ENCODE measurements around the gene IDH3A. TPM values are rescaled to one million over a fixed set of nuclear protein-coding genes. Genes with fewer than 3 reads are reported as not detected.
A peak's percentile ranks its signal among the peaks of the same experiment; 100 is the strongest.

Gene IDH3A
- total RNA-seq, 1 experiment from 2014 or later: 116 TPM

DNA sequence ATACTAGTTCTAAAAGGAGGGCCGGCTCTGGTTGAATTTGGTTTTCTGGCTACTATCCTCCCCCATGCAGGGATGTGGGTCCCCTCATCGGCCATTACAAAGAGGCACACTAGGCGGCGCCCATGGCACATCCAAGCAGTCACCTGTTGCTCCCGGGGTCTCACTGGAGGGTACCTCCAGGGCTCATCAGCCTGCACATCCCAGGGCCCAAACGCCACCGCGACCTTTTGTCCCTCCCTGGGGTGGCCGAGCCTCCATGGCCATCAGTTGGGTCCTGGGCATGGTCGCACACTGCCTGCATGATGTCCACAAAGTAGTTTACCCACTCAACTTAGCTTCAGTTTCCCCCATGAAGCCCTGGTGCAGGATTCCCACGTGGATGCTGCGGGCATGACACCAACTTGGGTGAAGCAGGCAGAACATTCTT lies 28.3 kb downstream of the IDH3A start:
- no peaks in the 10 kb centered on the region for H3K36me3 ChIP-seq (ENCODE audit: control insufficient read depth, insufficient read depth, low read length)
- no peaks in the 10 kb centered on the region for H3K27me3 ChIP-seq (ENCODE audit: control insufficient read depth, insufficient read depth, low read length)
- no peaks in the 10 kb centered on the region for H3K9me3 ChIP-seq (ENCODE audit: control insufficient read depth, insufficient read depth, low read depth, low read length)
- TF ChIP-seq, protein P1, sequence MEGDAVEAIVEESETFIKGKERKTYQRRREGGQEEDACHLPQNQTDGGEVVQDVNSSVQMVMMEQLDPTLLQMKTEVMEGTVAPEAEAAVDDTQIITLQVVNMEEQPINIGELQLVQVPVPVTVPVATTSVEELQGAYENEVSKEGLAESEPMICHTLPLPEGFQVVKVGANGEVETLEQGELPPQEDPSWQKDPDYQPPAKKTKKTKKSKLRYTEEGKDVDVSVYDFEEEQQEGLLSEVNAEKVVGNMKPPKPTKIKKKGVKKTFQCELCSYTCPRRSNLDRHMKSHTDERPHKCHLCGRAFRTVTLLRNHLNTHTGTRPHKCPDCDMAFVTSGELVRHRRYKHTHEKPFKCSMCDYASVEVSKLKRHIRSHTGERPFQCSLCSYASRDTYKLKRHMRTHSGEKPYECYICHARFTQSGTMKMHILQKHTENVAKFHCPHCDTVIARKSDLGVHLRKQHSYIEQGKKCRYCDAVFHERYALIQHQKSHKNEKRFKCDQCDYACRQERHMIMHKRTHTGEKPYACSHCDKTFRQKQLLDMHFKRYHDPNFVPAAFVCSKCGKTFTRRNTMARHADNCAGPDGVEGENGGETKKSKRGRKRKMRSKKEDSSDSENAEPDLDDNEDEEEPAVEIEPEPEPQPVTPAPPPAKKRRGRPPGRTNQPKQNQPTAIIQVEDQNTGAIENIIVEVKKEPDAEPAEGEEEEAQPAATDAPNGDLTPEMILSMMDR (IDR thresholded peaks at IDR 0.05): peak; percentile 92
- TF ChIP-seq TCF7L2 (IDR thresholded peaks at IDR 0.05; ENCODE audit: low read depth, low read length) (no peak), SIN3A (IDR thresholded peaks at IDR 0.05; ENCODE audit: borderline replicate concordance, insufficient read depth, low read depth, low read length) (no peak), POLR2AphosphoS5 (IDR thresholded peaks at IDR 0.05; ENCODE audit: low read depth, low read length) (no peak)
- TF ChIP-seq, protein P2, sequence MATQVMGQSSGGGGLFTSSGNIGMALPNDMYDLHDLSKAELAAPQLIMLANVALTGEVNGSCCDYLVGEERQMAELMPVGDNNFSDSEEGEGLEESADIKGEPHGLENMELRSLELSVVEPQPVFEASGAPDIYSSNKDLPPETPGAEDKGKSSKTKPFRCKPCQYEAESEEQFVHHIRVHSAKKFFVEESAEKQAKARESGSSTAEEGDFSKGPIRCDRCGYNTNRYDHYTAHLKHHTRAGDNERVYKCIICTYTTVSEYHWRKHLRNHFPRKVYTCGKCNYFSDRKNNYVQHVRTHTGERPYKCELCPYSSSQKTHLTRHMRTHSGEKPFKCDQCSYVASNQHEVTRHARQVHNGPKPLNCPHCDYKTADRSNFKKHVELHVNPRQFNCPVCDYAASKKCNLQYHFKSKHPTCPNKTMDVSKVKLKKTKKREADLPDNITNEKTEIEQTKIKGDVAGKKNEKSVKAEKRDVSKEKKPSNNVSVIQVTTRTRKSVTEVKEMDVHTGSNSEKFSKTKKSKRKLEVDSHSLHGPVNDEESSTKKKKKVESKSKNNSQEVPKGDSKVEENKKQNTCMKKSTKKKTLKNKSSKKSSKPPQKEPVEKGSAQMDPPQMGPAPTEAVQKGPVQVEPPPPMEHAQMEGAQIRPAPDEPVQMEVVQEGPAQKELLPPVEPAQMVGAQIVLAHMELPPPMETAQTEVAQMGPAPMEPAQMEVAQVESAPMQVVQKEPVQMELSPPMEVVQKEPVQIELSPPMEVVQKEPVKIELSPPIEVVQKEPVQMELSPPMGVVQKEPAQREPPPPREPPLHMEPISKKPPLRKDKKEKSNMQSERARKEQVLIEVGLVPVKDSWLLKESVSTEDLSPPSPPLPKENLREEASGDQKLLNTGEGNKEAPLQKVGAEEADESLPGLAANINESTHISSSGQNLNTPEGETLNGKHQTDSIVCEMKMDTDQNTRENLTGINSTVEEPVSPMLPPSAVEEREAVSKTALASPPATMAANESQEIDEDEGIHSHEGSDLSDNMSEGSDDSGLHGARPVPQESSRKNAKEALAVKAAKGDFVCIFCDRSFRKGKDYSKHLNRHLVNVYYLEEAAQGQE (IDR thresholded peaks at IDR 0.05; ENCODE audit: insufficient read depth in 1 of 2, low read depth in 2 of 2, low read length in 1 of 2): no peak
- peak; percentile 25 for DNase-seq (ENCODE audit: low read depth, low spot score)
- CTCF ChIA-PET: interaction anchor here (0.7 to 2.3 kb wide), 5 partner anchors 18 to 274 kb away, joined by 3 to 8 read pairs (median 3); no protein-coding TSS in a partner anchor
- intact Hi-C loops (cut with micrococcal nuclease; ENCODE audit: unreplicated experiment) (loop anchor here (1.0 kb wide), 1 partner anchor 64 kb away; no protein-coding TSS in a partner anchor), in situ Hi-C loops (cut with HindIII; ENCODE audit: low pct_unique_long_range_greater_than_20kb, low sequenced_read_pairs) (no loop called here)
- POLR2A ChIA-PET: no interaction called here
- H3K27ac ChIP-seq (ENCODE audit: low read length): no peak overlapping the region
- no peaks in the 10 kb centered on the region for H3K4me1 ChIP-seq (ENCODE audit: control insufficient read depth, insufficient read depth, low read length)
- ATAC-seq: peak; percentile 79
- no peak overlapping the region for H3K4me3 ChIP-seq (ENCODE audit: low read depth in 2 of 2, low read length in 2 of 2)
- no TSS peak for BruUV-seq (replicated peaks)

DNA sequence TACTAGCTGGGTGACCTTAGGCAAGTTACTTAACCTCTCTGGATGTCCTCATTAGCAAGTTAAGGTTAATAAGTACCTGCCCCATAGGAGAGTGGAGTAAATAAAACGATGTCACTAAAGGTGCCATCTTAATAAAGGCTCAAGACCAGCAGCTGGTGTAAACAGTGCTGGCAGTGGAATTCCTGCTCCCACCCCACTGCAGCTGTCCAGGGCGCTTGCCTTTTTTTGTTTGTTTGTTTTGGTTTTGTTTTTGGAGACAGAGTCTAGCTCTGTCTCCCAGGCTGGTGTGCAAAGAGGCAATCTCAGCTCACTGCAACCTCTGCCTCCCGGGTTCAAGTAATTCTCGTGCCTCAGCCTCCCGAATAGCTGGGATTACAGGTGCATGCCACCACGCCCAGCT lies 28.9 kb downstream of the IDH3A start:
- intact Hi-C loops (cut with micrococcal nuclease; ENCODE audit: unreplicated experiment) (no loop called here), in situ Hi-C loops (cut with HindIII; ENCODE audit: low pct_unique_long_range_greater_than_20kb, low sequenced_read_pairs) (no loop called here)
- Histone ChIP-seq H3K4me1 (ENCODE audit: control insufficient read depth, insufficient read depth, low read length) (no peaks in the 10 kb centered on the region), H3K27ac (ENCODE audit: low read length) (no peak overlapping the region), H3K9me3 (ENCODE audit: control insufficient read depth, insufficient read depth, low read depth, low read length) (no peaks in the 10 kb centered on the region), H3K36me3 (ENCODE audit: control insufficient read depth, insufficient read depth, low read length) (no peaks in the 10 kb centered on the region), H3K4me3 (ENCODE audit: low read depth in 2 of 2, low read length in 2 of 2) (no peak overlapping the region), H3K27me3 (ENCODE audit: control insufficient read depth, insufficient read depth, low read length) (no peaks in the 10 kb centered on the region)
- POLR2A ChIA-PET: no interaction called here
- TF ChIP-seq, protein P2 (IDR thresholded peaks at IDR 0.05; ENCODE audit: insufficient read depth in 1 of 2, low read depth in 2 of 2, low read length in 1 of 2): no peak
- TF ChIP-seq POLR2AphosphoS5 (IDR thresholded peaks at IDR 0.05; ENCODE audit: low read depth, low read length) (no peak), TCF7L2 (IDR thresholded peaks at IDR 0.05; ENCODE audit: low read depth, low read length) (no peak), SIN3A (IDR thresholded peaks at IDR 0.05; ENCODE audit: borderline replicate concordance, insufficient read depth, low read depth, low read length) (no peak)
- TF ChIP-seq, protein P1 (IDR thresholded peaks at IDR 0.05): no peak
- BruUV-seq (replicated peaks): no TSS peak
- CTCF ChIA-PET: interaction anchor here (0.7 to 2.3 kb wide), 5 partner anchors 17 to 70 kb away, joined by 3 to 8 read pairs (median 4); no protein-coding TSS in a partner anchor
- DNase-seq (ENCODE audit: low read depth, low spot score) (no peak), ATAC-seq (no peak)
